ENCODE data around the gene NR3C2.
A peak's percentile ranks its signal among the peaks of the same experiment; 100 is the strongest.

DNA sequence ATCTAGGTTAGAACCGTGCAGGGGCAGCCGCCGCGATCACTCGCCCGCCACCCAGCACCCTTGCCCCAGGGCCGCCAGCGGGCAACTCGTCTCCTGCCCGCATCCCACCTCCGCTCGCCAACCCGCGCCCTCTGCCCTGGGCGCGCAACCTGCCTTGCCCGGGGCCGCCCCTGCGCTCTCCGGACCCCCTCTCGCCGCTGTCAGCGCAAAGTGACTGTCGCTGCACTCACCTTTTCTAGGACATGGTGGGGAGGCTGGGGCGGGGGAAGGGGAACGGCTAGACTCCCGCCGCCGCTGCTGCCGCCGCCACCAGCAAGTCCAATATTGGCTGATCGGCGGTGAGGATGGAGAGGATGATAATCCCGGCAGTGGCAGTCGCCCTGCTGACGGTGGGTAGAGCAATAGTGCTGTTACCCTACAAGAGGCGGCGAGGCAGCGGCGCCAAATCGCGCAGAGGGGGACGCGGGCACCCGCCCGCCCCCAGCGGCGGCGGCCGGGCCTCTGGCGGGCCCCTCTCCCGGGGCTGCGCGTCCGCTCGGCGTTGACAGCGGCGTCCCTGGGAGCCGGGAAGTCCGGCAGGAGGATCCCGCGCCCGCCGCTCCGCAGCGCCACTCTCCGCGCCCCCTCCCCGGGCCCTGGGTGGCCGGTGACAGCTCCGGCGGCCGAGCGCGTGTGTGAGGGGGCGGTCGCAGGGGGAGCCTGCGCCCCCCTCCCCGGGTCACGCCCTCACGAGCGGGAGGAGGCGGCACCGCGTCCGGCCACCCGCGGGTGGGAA lies 2.3 kb upstream of the NR3C2 start:
- TF ChIP-seq, protein P1, sequence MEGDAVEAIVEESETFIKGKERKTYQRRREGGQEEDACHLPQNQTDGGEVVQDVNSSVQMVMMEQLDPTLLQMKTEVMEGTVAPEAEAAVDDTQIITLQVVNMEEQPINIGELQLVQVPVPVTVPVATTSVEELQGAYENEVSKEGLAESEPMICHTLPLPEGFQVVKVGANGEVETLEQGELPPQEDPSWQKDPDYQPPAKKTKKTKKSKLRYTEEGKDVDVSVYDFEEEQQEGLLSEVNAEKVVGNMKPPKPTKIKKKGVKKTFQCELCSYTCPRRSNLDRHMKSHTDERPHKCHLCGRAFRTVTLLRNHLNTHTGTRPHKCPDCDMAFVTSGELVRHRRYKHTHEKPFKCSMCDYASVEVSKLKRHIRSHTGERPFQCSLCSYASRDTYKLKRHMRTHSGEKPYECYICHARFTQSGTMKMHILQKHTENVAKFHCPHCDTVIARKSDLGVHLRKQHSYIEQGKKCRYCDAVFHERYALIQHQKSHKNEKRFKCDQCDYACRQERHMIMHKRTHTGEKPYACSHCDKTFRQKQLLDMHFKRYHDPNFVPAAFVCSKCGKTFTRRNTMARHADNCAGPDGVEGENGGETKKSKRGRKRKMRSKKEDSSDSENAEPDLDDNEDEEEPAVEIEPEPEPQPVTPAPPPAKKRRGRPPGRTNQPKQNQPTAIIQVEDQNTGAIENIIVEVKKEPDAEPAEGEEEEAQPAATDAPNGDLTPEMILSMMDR (IDR thresholded peaks at IDR 0.05): peak; percentile 27; the same call in 1 of the 2 replicates
- TF ChIP-seq ZFX (IDR thresholded peaks at IDR 0.05; ENCODE audit: borderline replicate concordance): no peak
